GM23248 (cell line): Measurements from ENCODE around the gene TEX9. TPM values are rescaled to one million over a fixed set of nuclear protein-coding genes. Genes with fewer than 3 reads are reported as not detected.
"Not testable (repeated sequence)": the region's sequence is repeated elsewhere in the genome, so short reads cannot be mapped to it uniquely, and the experiment has no call there.

Source experiments
- DNase-seq: peaks from one replicate; pipeline ENCODE4 v3.0.0-alpha.2; 2015
- H2AFZ ChIP-seq: fragments of 200-600 bp; sonication (generic); 2 replicates; pipeline ENCODE4 v1.6.1; 2016; ENCODE audit warnings: antibody characterized with exemption
- H3F3A ChIP-seq: fragments of 200-600 bp; sonication (generic); 2 replicates; pipeline ENCODE4 v1.6.1; 2016; ENCODE audit warnings: mild to moderate bottlenecking, antibody characterized with exemption, mixed run types; ENCODE audit not compliant: insufficient read depth
- H3K27ac ChIP-seq: fragments of 200-600 bp; sonication (generic); 2 replicates; pipeline ENCODE4 v1.5.1; 2016; ENCODE audit warnings: mild to moderate bottlenecking
- H3K27me3 ChIP-seq: fragments of 200-600 bp; sonication (generic); replicated peaks from 2 replicates; pipeline ENCODE4 v1.6.1; 2016; ENCODE audit warnings: mild to moderate bottlenecking; ENCODE audit not compliant: insufficient read depth
- H3K36me3 ChIP-seq: fragments of 200-600 bp; sonication (generic); 2 replicates; pipeline ENCODE4 v1.6.1; 2016; ENCODE audit warnings: low read depth, mild to moderate bottlenecking
- H3K4me1 ChIP-seq: fragments of 200-600 bp; sonication (generic); 2 replicates; pipeline ENCODE4 v1.6.1; 2016; ENCODE audit warnings: mild to moderate bottlenecking; ENCODE audit not compliant: insufficient read depth
- H3K4me2 ChIP-seq: fragments of 200-600 bp; sonication (generic); one replicate; pipeline ENCODE4 v1.6.1; 2016; ENCODE audit warnings: mild to moderate bottlenecking; ENCODE audit not compliant: unreplicated experiment
- H3K4me3 ChIP-seq: fragments of 200-600 bp; sonication (generic); 2 replicates; pipeline ENCODE4 v1.5.1; 2016; ENCODE audit warnings: mild to moderate bottlenecking
- H3K79me2 ChIP-seq: fragments of 200-600 bp; sonication (generic); 2 replicates; pipeline ENCODE4 v1.6.1; 2016; ENCODE audit warnings: mild to moderate bottlenecking; ENCODE audit not compliant: insufficient read depth
- H3K9ac ChIP-seq: fragments of 200-600 bp; sonication (generic); 2 replicates; pipeline ENCODE4 v1.6.1; 2016; ENCODE audit warnings: mild to moderate bottlenecking
- H3K9me2 ChIP-seq: fragments of 200-600 bp; sonication (generic); 2 replicates; pipeline ENCODE4 v1.6.1; 2016; ENCODE audit warnings: mixed run types, mild to moderate bottlenecking, moderate library complexity; ENCODE audit not compliant: insufficient read depth
- H3K9me3 ChIP-seq: fragments of 200-600 bp; sonication (generic); one replicate; pipeline ENCODE4 v1.6.1; 2017; ENCODE audit warnings: low read depth
- H4K20me1 ChIP-seq: fragments of 200-600 bp; sonication (generic); 2 replicates; pipeline ENCODE4 v1.6.0; 2016; ENCODE audit not compliant: insufficient read depth
- EZH2 ChIP-seq: fragments of 200-600 bp; sonication (generic); IDR thresholded peaks from 2 replicates; pipeline ENCODE4 v1.6.1; 2018; ENCODE audit warnings: antibody characterized with exemption, mild to moderate bottlenecking; ENCODE audit not compliant: insufficient read depth, poor library complexity, severe bottlenecking
- EZH2phosphoT487 ChIP-seq: fragments of 200-600 bp; sonication (generic); IDR thresholded peaks from 2 replicates; pipeline ENCODE4 v1.6.1; 2018; ENCODE audit warnings: antibody characterized with exemption, moderate library complexity, mild to moderate bottlenecking, low read depth; ENCODE audit not compliant: insufficient read depth
- WGBS, 2 experiments: methylation state at CpG; one replicate each; pipeline ENCODE4 v1.1.6; 2015 to 2017; ENCODE audit warnings: low lambda C conversion rate in 2 of 2, low coverage in 1 of 2; ENCODE audit errors: missing lambda C conversion rate in 2 of 2; 5-methylcytosine and 5-hydroxymethylcytosine counted together
- in situ Hi-C: fragments of 300-500 bp; cut with MboI; formaldehyde crosslinking; loops from 2 replicates; pipeline ENCODE4 v1.15.0; 2020
- polyA plus RNA-seq: library from polyadenylated mRNA; unstranded; fragments of >200 nt; fragmentation: Nextera tagmentation; extraction: Ambion mirVana; gene quantifications from 2 replicates; pipeline ENCODE4 v1.2.1, GENCODE V29; 2016
- total RNA-seq: library from RNA; depleted of rRNA; stranded (reverse); fragments of >200 nt; shearing (Covaris generic); gene quantifications from 2 replicates; pipeline ENCODE4 v1.2.3, GENCODE V29; 2014

Gene TEX9
- total and polyA plus RNA-seq, 2 experiments from 2014 or later: 3.5 to 4.3 TPM

DNA sequence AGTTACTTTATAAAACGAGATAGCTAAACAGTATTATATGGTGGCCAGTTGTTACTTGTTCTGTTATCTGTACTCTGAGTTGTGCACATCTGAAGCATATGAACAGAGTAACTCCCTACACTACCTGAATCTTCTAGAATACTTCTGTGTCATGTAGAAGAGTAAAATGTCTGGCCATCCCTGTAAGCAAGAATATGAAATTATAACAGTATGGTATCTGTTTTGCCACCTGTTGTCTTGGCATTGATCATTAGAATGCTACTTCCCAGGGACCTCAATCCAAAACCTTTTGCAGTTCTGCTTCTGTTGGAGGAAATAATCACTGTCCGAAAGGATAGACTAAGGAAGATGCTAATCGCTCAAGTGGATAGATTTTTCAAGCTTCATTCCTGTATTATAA lies 1.9 kb downstream of the TEX9 start:
- no peak for DNase-seq
- Histone ChIP-seq H2AFZ (no peak overlapping the region), H3K36me3 (no peaks in the 10 kb centered on the region), H3K9me2 (no peaks in the 10 kb centered on the region), H3K4me1 (peaks cover 6% of the 10 kb centered on the region), H3K4me2 (no peak overlapping the region), H3K9ac (no peak overlapping the region), H4K20me1 (no peaks in the 10 kb centered on the region), H3K79me2 (no peaks in the 10 kb centered on the region), H3K27ac (no peak overlapping the region), H3K9me3 (no peaks in the 10 kb centered on the region), H3K27me3 (no peaks in the 10 kb centered on the region), H3F3A (no peaks in the 10 kb centered on the region), H3K4me3 (no peak overlapping the region)
- 92 to 97% methylated on average over 3 of the region's 3 CpGs for WGBS, 2 experiments
- TF ChIP-seq EZH2phosphoT487 (no peak), EZH2 (no peak)
- in situ Hi-C loops: no loop called here

- H3K9me3 ChIP-seq: no peaks in the 10 kb centered on the region
- H3K4me3 ChIP-seq: no peak overlapping the region
- no peak for TF ChIP-seq EZH2
- TF ChIP-seq EZH2phosphoT487: no peak
- 70 to 78% methylated on average over 4 of the region's 4 CpGs for WGBS, 2 experiments
- H3F3A ChIP-seq: no peaks in the 10 kb centered on the region
- no peak overlapping the region for H3K9ac ChIP-seq
- in situ Hi-C loops: no loop called here
- no peaks in the 10 kb centered on the region for H3K79me2 ChIP-seq
- H4K20me1 ChIP-seq: no peaks in the 10 kb centered on the region
- no peaks in the 10 kb centered on the region; the same call in 1 of the 2 replicates for H3K9me2 ChIP-seq
- no peak overlapping the region for H3K27ac ChIP-seq
- peaks cover 6% of the 10 kb centered on the region for H3K4me1 ChIP-seq
- H3K4me2 ChIP-seq: no peak overlapping the region
- DNase-seq: no peak
- H3K27me3 ChIP-seq: no peaks in the 10 kb centered on the region
- no peak overlapping the region for H2AFZ ChIP-seq
- no peaks in the 10 kb centered on the region for H3K36me3 ChIP-seq
Observed at GRCh38 chr15:56369234-56369633, 4.0 kb downstream of the TEX9 start.

DNA sequence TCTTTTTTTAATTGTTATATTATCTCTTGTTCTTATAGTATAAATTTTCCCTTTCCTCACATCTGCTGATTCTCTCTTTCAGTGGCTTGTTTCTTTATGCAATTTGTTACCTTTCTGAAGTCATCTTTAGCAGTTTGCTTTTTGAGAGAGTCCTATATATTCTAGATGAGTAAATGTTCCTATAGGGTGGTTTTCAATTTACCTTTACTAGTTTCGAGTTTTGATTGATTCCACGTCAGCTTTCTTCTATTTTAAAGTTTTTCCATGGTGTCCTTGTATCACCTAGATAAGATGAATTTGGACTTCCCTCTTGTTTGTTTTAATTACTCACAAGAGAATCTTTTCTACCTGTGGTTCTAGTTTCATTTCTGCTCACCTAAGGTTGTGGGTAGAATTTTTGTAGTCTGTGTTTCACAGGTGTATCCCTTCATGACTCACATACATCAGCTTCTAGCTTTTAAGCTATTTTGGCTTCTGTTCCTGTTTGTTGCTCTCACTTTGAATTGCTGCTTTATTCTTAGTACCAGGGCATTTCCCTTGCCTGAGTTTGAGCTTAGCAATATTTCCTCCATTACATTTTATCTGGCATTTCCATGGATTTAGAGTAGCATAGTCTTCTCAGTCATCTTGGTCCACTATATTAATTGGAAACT lies 6.4 kb downstream of the TEX9 start:
- WGBS, 2 experiments: 36 to 51% methylated on average over 2 of the region's 2 CpGs
- Histone ChIP-seq H3K9ac (no peak overlapping the region), H3K36me3 (no peaks in the 10 kb centered on the region), H3K79me2 (no peaks in the 10 kb centered on the region), H2AFZ (no peak overlapping the region), H3K9me3 (no peaks in the 10 kb centered on the region), H4K20me1 (no peaks in the 10 kb centered on the region), H3K4me3 (no peak overlapping the region), H3K9me2 (no peaks in the 10 kb centered on the region; the same call in 1 of the 2 replicates), H3K4me2 (no peak overlapping the region), H3K27me3 (no peaks in the 10 kb centered on the region), H3K27ac (no peak overlapping the region), H3F3A (no peaks in the 10 kb centered on the region), H3K4me1 (no peaks in the 10 kb centered on the region)
- TF ChIP-seq EZH2 (no peak), EZH2phosphoT487 (no peak)
- in situ Hi-C loops: no loop called here
- DNase-seq: no peak

DNA sequence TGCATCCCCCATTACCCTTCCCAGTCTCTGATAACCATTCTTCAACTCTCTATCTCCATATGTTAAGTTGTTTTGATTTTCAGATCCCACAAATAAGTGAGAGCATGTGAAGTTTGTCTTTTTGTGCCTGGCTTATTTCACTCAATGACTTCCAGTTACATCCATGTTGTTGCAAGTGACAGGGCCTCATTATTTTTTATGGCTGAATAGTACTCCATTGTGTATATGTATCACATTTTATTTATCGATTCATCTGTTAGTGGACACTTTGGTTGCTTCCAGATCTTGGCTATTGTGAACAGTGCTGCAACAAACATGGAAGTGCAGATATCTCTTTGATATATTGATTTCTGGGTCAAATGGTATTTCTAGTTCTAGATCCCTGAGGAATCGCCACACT lies 9.5 kb downstream of the TEX9 start:
- H3K27ac ChIP-seq, DNase-seq, H3K36me3 ChIP-seq, H2AFZ ChIP-seq, H3K4me2 ChIP-seq, H3F3A ChIP-seq, H3K9me3 ChIP-seq, H3K79me2 ChIP-seq, H3K9ac ChIP-seq, in situ Hi-C loops, H3K27me3 ChIP-seq, H3K4me3 ChIP-seq, H3K4me1 ChIP-seq, H3K9me2 ChIP-seq, H4K20me1 ChIP-seq: not testable (repeated sequence)
- whole genome bisulfite sequencing, 2 experiments: 76% methylated on average over 2 of the region's 2 CpGs

GRCh38 chr15:56377822-56378221 lies 12.6 kb downstream of the TEX9 start:
- H3K9me2 ChIP-seq, H2AFZ ChIP-seq, H3K4me1 ChIP-seq, H3F3A ChIP-seq, in situ Hi-C loops, H3K79me2 ChIP-seq, H3K9me3 ChIP-seq, H3K4me3 ChIP-seq, DNase-seq, H3K27me3 ChIP-seq, H3K4me2 ChIP-seq, H3K27ac ChIP-seq, H3K36me3 ChIP-seq, H4K20me1 ChIP-seq, H3K9ac ChIP-seq: not testable (repeated sequence)
- 57 to 61% methylated on average over 2 of the region's 2 CpGs for WGBS, 2 experiments
